ENCODE data around the gene KCNN3.

GRCh38 chr1:154865442-154866256, 4.4 kb downstream of the KCNN3 start:
- TF ChIP-seq POLR2AphosphoS5 (IDR thresholded peaks at IDR 0.05) (no peak), TAF1 (IDR thresholded peaks at IDR 0.05; ENCODE audit: low read depth) (no peak)
